Common myeloid progenitor, CD34-positive (primary cell): ENCODE data around the gene DOK7.

Experiments used
- CTCF ChIA-PET: fragments of 350-600 bp; sonication (Branson Sonifier 250); formaldehyde crosslinking; loops from one replicate; lab custom pipeline; 2021; ENCODE audit warnings: antibody characterized with exemption; lab: Charles Lee
- POLR2A ChIA-PET: fragments of 350-600 bp; sonication (Branson Sonifier 250); formaldehyde crosslinking; loops from one replicate; lab custom pipeline; 2021; ENCODE audit warnings: antibody characterized with exemption; lab: Charles Lee
- DNase-seq, 3 donors: peaks; one replicate each; pipeline versions ENCODE4 v3.0.0 to v3.0.0-alpha.2; 2013
- H3K27ac ChIP-seq, 2 experiments: 1 replicate in 1 of 2; 2 replicates in 1 of 2; pipeline ENCODE4 v1.7.0; 2013; ENCODE audit warnings: inconsistent platforms in 2 of 2, low read length in 2 of 2, mild to moderate bottlenecking in 2 of 2, low read depth in 1 of 2, moderate library complexity in 1 of 2; ENCODE audit not compliant: severe bottlenecking in 2 of 2, insufficient read depth in 1 of 2, poor library complexity in 1 of 2
- H3K27me3 ChIP-seq, 5 experiments: replicated peaks in 2 of 5; 1 replicate in 3 of 5; 2 replicates in 2 of 5; pipeline versions ENCODE4 v1.6.1 to v1.7.0; 2013; ENCODE audit warnings: low read length in 4 of 5, mild to moderate bottlenecking in 2 of 5, moderate library complexity in 2 of 5, inconsistent platforms in 1 of 5; ENCODE audit not compliant: insufficient read depth in 5 of 5, control insufficient read depth in 4 of 5
- H3K36me3 ChIP-seq, 4 experiments: 1 replicate in 2 of 4; 2 replicates in 2 of 4; pipeline versions ENCODE4 v1.6.1 to v1.7.0; 2013; ENCODE audit warnings: low read length in 3 of 4, control low read depth in 1 of 4, mild to moderate bottlenecking in 1 of 4; ENCODE audit not compliant: control insufficient read depth in 4 of 4, insufficient read depth in 4 of 4
- H3K4me1 ChIP-seq, 4 experiments: 1 replicate in 3 of 4; 2 replicates in 1 of 4; pipeline versions ENCODE4 v1.6.1 to v1.7.1; 2013; ENCODE audit warnings: low read length in 3 of 4, mild to moderate bottlenecking in 3 of 4, control low read depth in 1 of 4, inconsistent platforms in 1 of 4, moderate library complexity in 1 of 4; ENCODE audit not compliant: control insufficient read depth in 4 of 4, insufficient read depth in 4 of 4; ENCODE audit errors: control extremely low read depth in 1 of 4
- H3K4me3 ChIP-seq, 7 experiments: 1 replicate in 4 of 7; 2 replicates in 3 of 7; pipeline versions ENCODE4 v1.5.1 to v1.7.0; 2013; ENCODE audit warnings: mild to moderate bottlenecking in 7 of 7, low read length in 6 of 7, moderate library complexity in 6 of 7, inconsistent platforms in 2 of 7, low read depth in 2 of 7, control low read depth in 1 of 7; ENCODE audit not compliant: insufficient read depth in 4 of 7, control insufficient read depth in 1 of 7; ENCODE audit errors: extremely low read depth in 1 of 7
- H3K9me3 ChIP-seq, 5 experiments: 1 replicate in 4 of 5; 2 replicates in 1 of 5; pipeline versions ENCODE4 v1.6.1 to v1.7.1; 2013; ENCODE audit warnings: low read length in 4 of 5, mild to moderate bottlenecking in 2 of 5, inconsistent platforms in 1 of 5, low read depth in 1 of 5, moderate library complexity in 1 of 5; ENCODE audit not compliant: control insufficient read depth in 4 of 5, insufficient read depth in 2 of 5; ENCODE audit errors: control extremely low read depth in 1 of 5
- WGBS: methylation state at CpG from one replicate; pipeline ENCODE4 v1.1.5; 2013; ENCODE audit not compliant: insufficient coverage; 5-methylcytosine and 5-hydroxymethylcytosine counted together

The DOK7 gene

GRCh38 chr4:3446631-3447320, 16.3 kb upstream of the DOK7 start:
- WGBS: 95% methylated on average over 14 of the region's 22 CpGs
- CTCF ChIA-PET: interaction anchor here (12.5 kb wide), 1 partner anchor 101 kb away, joined by 117 read pairs; no protein-coding TSS in a partner anchor

GRCh38 chr4:3447431-3448395, 15.4 kb upstream of the DOK7 start:
- DNase-seq: no peak
- ChIA-PET CTCF (interaction anchor here (1.1 to 12.5 kb wide), 2 partner anchors 102 to 256 kb away, joined by 3 to 117 read pairs; no protein-coding TSS in a partner anchor), POLR2A (no interaction called here)
- H3K36me3 ChIP-seq: no peaks in the 10 kb centered on the region
- peaks cover 0 to 10% (median 4%) of the 10 kb centered on the region in 4 experiments for H3K4me1 ChIP-seq
- H3K4me3 ChIP-seq: no peak overlapping the region
- H3K9me3 ChIP-seq: no peaks in the 10 kb centered on the region
- peaks cover 0 to 2% (median 0%) of the 10 kb centered on the region in 5 experiments for H3K27me3 ChIP-seq
- H3K27ac ChIP-seq: no peak overlapping the region
- 96% methylated on average over 52 of the region's 53 CpGs for WGBS

More at GRCh38 chr4:3446631-3447320, 16.3 kb upstream of the DOK7 start:
- H3K4me3 ChIP-seq: no peak overlapping the region
- no peaks in the 10 kb centered on the region for H3K36me3 ChIP-seq
- POLR2A ChIA-PET: no interaction called here
- H3K9me3 ChIP-seq: no peaks in the 10 kb centered on the region
- peaks cover 0 to 10% (median 4%) of the 10 kb centered on the region in 4 experiments for H3K4me1 ChIP-seq
- no peak for DNase-seq
- peaks cover 0 to 2% (median 0%) of the 10 kb centered on the region in 5 experiments for H3K27me3 ChIP-seq
- no peak overlapping the region for H3K27ac ChIP-seq

- 91% methylated on average over 21 of the region's 21 CpGs for WGBS
- H3K9me3 ChIP-seq: peaks cover 0 to 2% (median 0%) of the 10 kb centered on the region in 5 experiments
- H3K27ac ChIP-seq: no peak overlapping the region
- H3K36me3 ChIP-seq: no peaks in the 10 kb centered on the region
- H3K27me3 ChIP-seq: peaks cover 0 to 2% (median 0%) of the 10 kb centered on the region in 5 experiments
- no peak for DNase-seq
- ChIA-PET POLR2A (no interaction called here), CTCF (interaction anchor here (12.5 kb wide), 1 partner anchor 103 kb away, joined by 117 read pairs; no protein-coding TSS in a partner anchor)
- no peak overlapping the region for H3K4me3 ChIP-seq
- H3K4me1 ChIP-seq: peaks cover 0 to 5% (median under 1%) of the 10 kb centered on the region in 4 experiments
Observed at GRCh38 chr4:3449047-3449573, 14.0 kb upstream of the DOK7 start.

GRCh38 chr4:3449574-3450534, 13.3 kb upstream of the DOK7 start:
- H3K27me3 ChIP-seq: peaks cover 0 to 2% (median 0%) of the 10 kb centered on the region in 5 experiments
- no peak overlapping the region for H3K4me3 ChIP-seq
- peaks cover 0 to 8% (median under 1%) of the 10 kb centered on the region in 5 experiments for H3K9me3 ChIP-seq
- ChIA-PET POLR2A (no interaction called here), CTCF (interaction anchor here (0.6 kb wide), 1 partner anchor 58 kb away, joined by 3 read pairs; no protein-coding TSS in a partner anchor)
- peaks cover 0 to 5% (median under 1%) of the 10 kb centered on the region in 4 experiments for H3K4me1 ChIP-seq
- no peaks in the 10 kb centered on the region for H3K36me3 ChIP-seq
- no peak overlapping the region for H3K27ac ChIP-seq
- 82% methylated on average over 32 of the region's 35 CpGs for WGBS
- DNase-seq: no peak

GRCh38 chr4:3450643-3451042, 12.5 kb upstream of the DOK7 start:
- Histone ChIP-seq H3K9me3 (peaks cover 0 to 12% (median 7%) of the 10 kb centered on the region in 5 experiments), H3K27ac (no peak overlapping the region), H3K36me3 (no peaks in the 10 kb centered on the region), H3K4me3 (no peak overlapping the region), H3K4me1 (peaks cover 0 to 5% (median under 1%) of the 10 kb centered on the region in 4 experiments), H3K27me3 (peaks cover 0 to 2% (median 0%) of the 10 kb centered on the region in 5 experiments)
- DNase-seq: no peak
- CTCF ChIA-PET: interaction anchor here (0.6 kb wide), 1 partner anchor 57 kb away, joined by 3 read pairs; no protein-coding TSS in a partner anchor
- POLR2A ChIA-PET: no interaction called here
- WGBS: 100% methylated on average over 2 of the region's 4 CpGs

GRCh38 chr4:3451956-3452355, 11.2 kb upstream of the DOK7 start:
- DNase-seq: no peak

More at GRCh38 chr4:3451956-3452355, 11.2 kb upstream of the DOK7 start:
- H3K9me3 ChIP-seq: peaks cover 0 to 19% (median 12%) of the 10 kb centered on the region in 5 experiments
- peaks cover 0 to 5% (median under 1%) of the 10 kb centered on the region in 4 experiments for H3K4me1 ChIP-seq
- H3K27me3 ChIP-seq: peaks cover 0 to 2% (median 0%) of the 10 kb centered on the region in 5 experiments
- no peak overlapping the region for H3K27ac ChIP-seq
- ChIA-PET CTCF (interaction anchor here (1.0 to 1.6 kb wide), 2 partner anchors 105 to 130 kb away, joined by 4 to 5 read pairs; no protein-coding TSS in a partner anchor), POLR2A (no interaction called here)
- 100% methylated on average over 1 of the region's 3 CpGs for WGBS
- no peaks in the 10 kb centered on the region for H3K36me3 ChIP-seq
- H3K4me3 ChIP-seq: no peak overlapping the region
